B cell (primary cell): ENCODE results near the gene SLC1A4. TPM values are rescaled to one million over a fixed set of nuclear protein-coding genes. Genes with fewer than 3 reads are reported as not detected.
"Not testable (repeated sequence)": the region's sequence is repeated elsewhere in the genome, so short reads cannot be mapped to it uniquely, and the experiment has no call there.

ENCODE experiments used
- ATAC-seq: fragments of 200-7000 bp; cut with Tn5 transposase; one replicate; pipeline ENCODE4 v1.10.0; 2021; ENCODE audit warnings: low read depth, mild to moderate bottlenecking, moderate number of reproducible peaks, moderate library complexity
- CTCF ChIA-PET: fragments of 350-600 bp; sonication (Branson Sonifier 250); formaldehyde crosslinking; loops from one replicate; lab custom pipeline; 2021; ENCODE audit warnings: antibody characterized with exemption, inconsistent platforms; lab: Charles Lee
- POLR2A ChIA-PET: fragments of 350-600 bp; sonication (Branson Sonifier 250); formaldehyde crosslinking; loops from one replicate; lab custom pipeline; 2021; ENCODE audit warnings: antibody characterized with exemption; lab: Charles Lee
- DNase-seq: peaks from one replicate; pipeline ENCODE4 v3.0.0; 2013
- H2AFZ ChIP-seq: 2 replicates; pipeline ENCODE4 v1.6.1; 2012; ENCODE audit warnings: mild to moderate bottlenecking, low read depth, low read length; ENCODE audit not compliant: insufficient read depth, poor library complexity, severe bottlenecking
- H3K27ac ChIP-seq, 2 donors: 1 replicate in 1 of 2; 2 replicates in 1 of 2; pipeline ENCODE4 v1.5.1; 2012 to 2013; ENCODE audit warnings: low read length in 2 of 2, mild to moderate bottlenecking in 2 of 2, moderate library complexity in 1 of 2
- H3K27me3 ChIP-seq, 4 experiments: fragments of 200-600 bp in 1 of 4; sonication (generic) in 1 of 4; replicated peaks in 1 of 4; 1 replicate in 2 of 4; 2 replicates in 2 of 4; pipeline versions ENCODE4 v1.6.1 to v1.7.0; 2013 to 2016; ENCODE audit warnings: low read length in 3 of 4, mild to moderate bottlenecking in 2 of 4, mixed read lengths in 1 of 4, moderate library complexity in 1 of 4; ENCODE audit not compliant: insufficient read depth in 4 of 4, control insufficient read depth in 3 of 4; ENCODE audit errors: control extremely low read depth in 1 of 4
- H3K36me3 ChIP-seq, 2 experiments: replicated peaks in 1 of 2; 1 replicate in 1 of 2; 2 replicates in 1 of 2; pipeline versions ENCODE4 v1.6.1 to v1.7.1; 2013; ENCODE audit warnings: low read length in 1 of 2; ENCODE audit not compliant: insufficient read depth in 2 of 2, control insufficient read depth in 1 of 2; ENCODE audit errors: control extremely low read depth in 1 of 2, extremely low read depth in 1 of 2
- H3K4me1 ChIP-seq, 2 donors: fragments of 200-600 bp in 1 of 2; sonication (generic) in 1 of 2; 1 replicate in 1 of 2; 2 replicates in 1 of 2; pipeline versions ENCODE4 v1.5.1 to v1.6.1; 2013 to 2017; ENCODE audit warnings: low read length in 2 of 2; ENCODE audit not compliant: control insufficient read depth in 2 of 2, insufficient read depth in 2 of 2
- H3K4me2 ChIP-seq: replicated peaks from 2 replicates; pipeline ENCODE3; 2012; ENCODE audit warnings: mild to moderate bottlenecking, low read depth, low read length; ENCODE audit not compliant: poor library complexity, severe bottlenecking
- H3K4me3 ChIP-seq, 5 experiments: fragments of 200-600 bp in 1 of 5; sonication (generic) in 1 of 5; 1 replicate in 3 of 5; 2 replicates in 2 of 5; pipeline versions ENCODE4 v1.5.1 to v1.7.0; 2011 to 2016; ENCODE audit warnings: low read length in 4 of 5, mild to moderate bottlenecking in 4 of 5, low read depth in 2 of 5, control low read depth in 1 of 5, moderate library complexity in 1 of 5; ENCODE audit not compliant: insufficient read depth in 1 of 5; ENCODE audit errors: control extremely low read depth in 1 of 5, extremely low read depth in 1 of 5
- H3K79me2 ChIP-seq: fragments of 200-600 bp; sonication (generic); one replicate; pipeline ENCODE4 v1.6.0; 2016; ENCODE audit warnings: low read length; ENCODE audit not compliant: control insufficient read depth, insufficient read depth
- H3K9ac ChIP-seq: fragments of 200-600 bp; sonication (generic); 2 replicates; pipeline ENCODE4 v1.6.1; 2017; ENCODE audit warnings: mild to moderate bottlenecking, low read length, moderate library complexity
- H3K9me3 ChIP-seq, 3 donors: one replicate each; pipeline versions ENCODE4 v1.6.1 to v1.7.1; 2013; ENCODE audit warnings: low read length in 2 of 3; ENCODE audit not compliant: control insufficient read depth in 2 of 3, insufficient read depth in 1 of 3; ENCODE audit errors: control extremely low read depth in 1 of 3
- H4K20me1 ChIP-seq: 2 replicates; pipeline ENCODE4 v1.6.0; 2012; ENCODE audit warnings: mild to moderate bottlenecking, low read length; ENCODE audit not compliant: insufficient read depth, control insufficient read depth, poor library complexity, severe bottlenecking
- H3K27ac Mint-ChIP-seq: one replicate; pipeline ENCODE4 v1.8.0; 2021; ENCODE audit warnings: mixed read lengths
- H3K27me3 Mint-ChIP-seq: one replicate; pipeline ENCODE4 v1.8.0; 2021; ENCODE audit warnings: mixed read lengths
- H3K4me1 Mint-ChIP-seq: one replicate; pipeline ENCODE4 v1.8.0; 2021; ENCODE audit warnings: mixed read lengths
- H3K4me3 Mint-ChIP-seq: one replicate; pipeline ENCODE4 v1.8.0; 2021; ENCODE audit warnings: mixed read lengths
- H3K9me3 Mint-ChIP-seq: one replicate; pipeline ENCODE4 v1.8.0; 2022; ENCODE audit warnings: mixed read lengths; ENCODE audit not compliant: insufficient read depth
- EZH2 ChIP-seq: IDR thresholded peaks from 2 replicates; pipeline ENCODE4 v1.6.1; 2012; ENCODE audit warnings: borderline replicate concordance, low read depth, mild to moderate bottlenecking, moderate library complexity, low read length; ENCODE audit not compliant: insufficient read depth, poor library complexity, severe bottlenecking
- WGBS: methylation state at CpG from one replicate; pipeline ENCODE4 v1.1.5; 2013; ENCODE audit warnings: missing lambda C conversion rate; ENCODE audit not compliant: insufficient coverage; 5-methylcytosine and 5-hydroxymethylcytosine counted together
- intact Hi-C: fragments of 100-400 bp; cut with micrococcal nuclease; formaldehyde crosslinking; loops from one replicate; pipeline ENCODE4 v1.10.0; 2022
- polyA plus RNA-seq: library from polyadenylated mRNA; depleted of rRNA; stranded (reverse); fragments of >200 nt; gene quantifications from 2 replicates; pipeline ENCODE4 v1.2.3, GENCODE V29; 2012
- total RNA-seq, 2 donors: library from RNA; stranded (reverse); fragments of 120-200 nt in 1 of 2; gene quantifications; 1 replicate in 1 of 2; 2 replicates in 1 of 2; pipeline versions ENCODE4 v1.2.3 to v1.2.4, GENCODE V29; 2013 to 2022
- TF ChIP-seq, protein P1 (sequence below): fragments of 200-600 bp; IDR thresholded peaks from one replicate; pipeline ENCODE4 v1.8.0; 2022; ENCODE audit warnings: antibody characterized with exemption, mild to moderate bottlenecking

Gene SLC1A4
- total and polyA plus RNA-seq, 2 donors (not counting 1 experiment from before 2014, with no cell fraction given): 1.7 to 15.7 TPM

DNA sequence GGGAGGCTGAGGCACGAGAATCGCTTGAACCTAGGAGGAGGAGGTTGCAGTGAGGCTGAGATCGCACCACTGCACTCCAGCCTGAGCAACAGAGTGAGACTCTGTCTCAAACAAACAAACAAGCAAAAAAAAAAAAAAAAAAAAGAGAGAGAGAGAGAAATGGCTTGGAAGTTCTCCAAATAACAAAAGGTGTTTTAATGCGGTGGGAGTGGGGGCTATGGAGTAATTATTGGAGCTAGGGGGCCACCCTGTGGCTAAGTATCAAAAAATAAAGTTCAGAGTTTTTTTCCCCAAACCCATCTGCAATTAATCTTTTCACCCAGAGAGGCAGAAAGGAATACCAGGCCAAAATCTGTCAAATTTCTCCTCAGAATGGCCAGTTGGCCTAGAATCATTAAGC, 44.0 kb downstream of the SLC1A4 start:
- TF ChIP-seq EZH2: no peak
- TF ChIP-seq, protein P1, sequence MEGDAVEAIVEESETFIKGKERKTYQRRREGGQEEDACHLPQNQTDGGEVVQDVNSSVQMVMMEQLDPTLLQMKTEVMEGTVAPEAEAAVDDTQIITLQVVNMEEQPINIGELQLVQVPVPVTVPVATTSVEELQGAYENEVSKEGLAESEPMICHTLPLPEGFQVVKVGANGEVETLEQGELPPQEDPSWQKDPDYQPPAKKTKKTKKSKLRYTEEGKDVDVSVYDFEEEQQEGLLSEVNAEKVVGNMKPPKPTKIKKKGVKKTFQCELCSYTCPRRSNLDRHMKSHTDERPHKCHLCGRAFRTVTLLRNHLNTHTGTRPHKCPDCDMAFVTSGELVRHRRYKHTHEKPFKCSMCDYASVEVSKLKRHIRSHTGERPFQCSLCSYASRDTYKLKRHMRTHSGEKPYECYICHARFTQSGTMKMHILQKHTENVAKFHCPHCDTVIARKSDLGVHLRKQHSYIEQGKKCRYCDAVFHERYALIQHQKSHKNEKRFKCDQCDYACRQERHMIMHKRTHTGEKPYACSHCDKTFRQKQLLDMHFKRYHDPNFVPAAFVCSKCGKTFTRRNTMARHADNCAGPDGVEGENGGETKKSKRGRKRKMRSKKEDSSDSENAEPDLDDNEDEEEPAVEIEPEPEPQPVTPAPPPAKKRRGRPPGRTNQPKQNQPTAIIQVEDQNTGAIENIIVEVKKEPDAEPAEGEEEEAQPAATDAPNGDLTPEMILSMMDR: no peak
- Histone ChIP-seq H3K4me2 (peak overlapping the region; percentile 3), H3K4me3 (no peak overlapping the region), H4K20me1 (no peaks in the 10 kb centered on the region), H2AFZ (no peak overlapping the region), H3K79me2 (peaks cover 50% of the 10 kb centered on the region), H3K9me3 (no peaks in the 10 kb centered on the region), H3K4me1 (peaks cover 45 to 54% of the 10 kb centered on the region in 2 donors), H3K27me3 (no peaks in the 10 kb centered on the region), H3K27ac (peak overlapping the region in 1 of 2 donors; percentile 44), H3K36me3 (peaks cover 2 to 20% of the 10 kb centered on the region in 2 experiments), H3K9ac (no peak overlapping the region)
- peak; percentile 65 for DNase-seq
- Mint-ChIP-seq H3K27ac (peak overlapping the region; percentile 64), H3K27me3 (no peaks in the 10 kb centered on the region), H3K4me1 (peaks cover 48% of the 10 kb centered on the region), H3K4me3 (no peak overlapping the region), H3K9me3 (no peaks in the 10 kb centered on the region)
- intact Hi-C loops: loop anchor here (1.0 to 5.0 kb wide), 4 partner anchors 16 to 266 kb away; no protein-coding TSS in a partner anchor
- no peak for ATAC-seq
- ChIA-PET CTCF (interaction anchor here (0.6 to 20.2 kb wide), 23 partner anchors 9 to 997 kb away, joined by 3 to 360 read pairs (median 4); partner anchors contain the start of genes AFTPH, CEP68 and SERTAD2), POLR2A (interaction anchor here (0.6 to 1.9 kb wide), 12 partner anchors 16 to 390 kb away, joined by 3 to 11 read pairs (median 6); no protein-coding TSS in a partner anchor)
- no CpG with 5 or more reads among the region's 4 CpGs for WGBS

- POLR2A ChIA-PET: interaction anchor here (0.5 to 1.9 kb wide), 12 partner anchors 17 to 391 kb away, joined by 3 to 11 read pairs (median 6); no protein-coding TSS in a partner anchor
- H3K9ac ChIP-seq, H3K9me3 ChIP-seq, H4K20me1 ChIP-seq, H3K27me3 Mint-ChIP-seq, H3K4me3 ChIP-seq, ATAC-seq, H3K27ac Mint-ChIP-seq, DNase-seq, H3K9me3 Mint-ChIP-seq, H3K27me3 ChIP-seq, H3K4me3 Mint-ChIP-seq, H2AFZ ChIP-seq: not testable (repeated sequence)
- intact Hi-C loops: loop anchor here (1.0 to 5.0 kb wide), 4 partner anchors 16 to 266 kb away; no protein-coding TSS in a partner anchor
- CTCF ChIA-PET: interaction anchor here (0.6 to 20.2 kb wide), 22 partner anchors 8 to 998 kb away, joined by 3 to 360 read pairs (median 4); partner anchors contain the start of genes AFTPH and CEP68
- WGBS: no CpG with 5 or more reads among the region's 4 CpGs
- Histone ChIP-seq H3K4me2 (peak overlapping the region; percentile 3), H3K4me1 (peaks cover 40 to 49% of the 10 kb centered on the region in 2 donors), H3K27ac (peak overlapping the region in 1 of 2 donors; percentile 44), H3K36me3 (peaks cover 2 to 25% of the 10 kb centered on the region in 2 experiments), H3K79me2 (peaks cover 50% of the 10 kb centered on the region)
- H3K4me1 Mint-ChIP-seq: peaks cover 44% of the 10 kb centered on the region
Observed at GRCh38 chr2:65033667-65034066, 44.5 kb downstream of the SLC1A4 start.
